GM12878 (cell line): Measurements from ENCODE around the gene RETN. TPM values are rescaled to one million over a fixed set of nuclear protein-coding genes. Genes with fewer than 3 reads are reported as not detected.
A peak's percentile ranks its signal among the peaks of the same experiment; 100 is the strongest.

Source experiments
- ATAC-seq: fragments of 200-7000 bp; cut with Tn5 transposase; 3 replicates; pipeline ENCODE4 v1.9.1; 2020; ENCODE audit warnings: mild to moderate bottlenecking, moderate library complexity
- BruUV-seq: library from RNA; stranded (reverse); fragments of 400-500 nt; replicated peaks from 2 replicates; lab custom pipeline; 2021; lab: Mats Ljungman, UMichigan
- CTCF ChIA-PET: fragments of 300-600 bp; sonication (Branson Sonifier 250); formaldehyde crosslinking; extraction: SDS; loops from one replicate; lab custom pipeline; 2021; ENCODE audit warnings: inconsistent platforms; lab: Yijun Ruan, JAX
- POLR2A ChIA-PET: fragments of 350-600 bp; formaldehyde crosslinking; extraction: SDS; loops from one replicate; lab custom pipeline; 2021; ENCODE audit warnings: inconsistent platforms; lab: Charles Lee
- RAD21 ChIA-PET: fragments of 300-600 bp; sonication (Branson Sonifier 250); formaldehyde crosslinking; loops from one replicate; lab custom pipeline; 2023; ENCODE audit warnings: antibody characterized with exemption; ENCODE audit not compliant: unreplicated experiment; lab: Charles Lee
- SMC1A ChIA-PET: fragments of 300-600 bp; sonication (Branson Sonifier 250); formaldehyde crosslinking; loops from one replicate; lab custom pipeline; 2023; ENCODE audit not compliant: unreplicated experiment, uncharacterized antibody; lab: Charles Lee
- DNase-seq: peaks from one replicate; pipeline ENCODE4 v3.0.0-alpha.2; 2011; ENCODE audit warnings: low read depth, low spot score
- FAIRE-seq: peaks from 3 replicates; lab custom pipeline; 2011; peaks lifted over from hg19 to GRCh38; lab: Jason Lieb, UNC
- H2AFZ ChIP-seq: 2 replicates; pipeline ENCODE4 v1.6.0; 2011; ENCODE audit warnings: low read depth, low read length, control low read depth; ENCODE audit not compliant: control insufficient read depth
- H3K27ac ChIP-seq: 2 replicates; pipeline ENCODE4 v1.5.1; 2011; ENCODE audit warnings: control low read depth; ENCODE audit not compliant: control insufficient read depth, insufficient read depth
- H3K27me3 ChIP-seq, 2 experiments: replicated peaks in 1 of 2; 2 replicates each; pipeline versions ENCODE4 v1.6.0 to v1.6.1; 2011; ENCODE audit warnings: low read length in 1 of 2; ENCODE audit not compliant: control insufficient read depth in 2 of 2, insufficient read depth in 2 of 2
- H3K36me3 ChIP-seq, 2 experiments: 2 replicates each; pipeline ENCODE4 v1.5.1; 2011; ENCODE audit warnings: low read length in 1 of 2; ENCODE audit not compliant: control insufficient read depth in 2 of 2, insufficient read depth in 2 of 2
- H3K4me1 ChIP-seq: 2 replicates; pipeline ENCODE4 v1.6.1; 2011; ENCODE audit warnings: mild to moderate bottlenecking, low read length, moderate library complexity, mixed read lengths; ENCODE audit not compliant: control insufficient read depth, insufficient read depth
- H3K4me2 ChIP-seq: 2 replicates; pipeline ENCODE4 v1.6.0; 2011; ENCODE audit warnings: control low read depth; ENCODE audit not compliant: control insufficient read depth, insufficient read depth
- H3K4me3 ChIP-seq: fragments of 200-600 bp; sonication (generic); 2 replicates; pipeline ENCODE4 v1.5.1; 2016
- H3K79me2 ChIP-seq: 2 replicates; pipeline ENCODE4 v1.6.0; 2011; ENCODE audit warnings: low read length; ENCODE audit not compliant: control insufficient read depth, insufficient read depth
- H3K9ac ChIP-seq: 2 replicates; pipeline ENCODE4 v1.8.0; 2011; ENCODE audit warnings: low read length, control low read depth, mixed read lengths; ENCODE audit not compliant: control insufficient read depth, insufficient read depth
- H3K9me3 ChIP-seq: replicated peaks from 3 replicates; pipeline ENCODE4 v1.5.1; 2011; ENCODE audit warnings: mild to moderate bottlenecking, low read length; ENCODE audit not compliant: control insufficient read depth, insufficient read depth
- H4K20me1 ChIP-seq: 2 replicates; pipeline ENCODE4 v1.6.0; 2011; ENCODE audit not compliant: control insufficient read depth, insufficient read depth
- BCL11A ChIP-seq: IDR thresholded peaks from 2 replicates; pipeline ENCODE4 v1.6.1; 2011; ENCODE audit warnings: low read depth, low read length
- EED ChIP-seq: sonication (generic); IDR thresholded peaks from 2 replicates; pipeline ENCODE4 v1.6.1; 2016; ENCODE audit warnings: antibody characterized with exemption, low read depth
- EGR1 ChIP-seq, 2 experiments: IDR thresholded peaks; 1 replicate in 1 of 2; 2 replicates in 1 of 2; pipeline ENCODE4 v1.6.1; 2011 to 2012; ENCODE audit warnings: low read depth in 2 of 2, low read length in 2 of 2, borderline replicate concordance in 1 of 2, mild to moderate bottlenecking in 1 of 2, moderate library complexity in 1 of 2
- ELK1 ChIP-seq: IDR thresholded peaks from 2 replicates; pipeline ENCODE4 v1.6.1; 2012; ENCODE audit warnings: low read depth, low read length, improper control_type of control experiment
- HDGF ChIP-seq: fragments of 450-650 bp; IDR thresholded peaks from 2 replicates; pipeline ENCODE4 v1.6.1; 2016; ENCODE audit warnings: antibody characterized with exemption
- KLF5 ChIP-seq: fragments of 450-650 bp; IDR thresholded peaks from 2 replicates; pipeline ENCODE4 v1.6.1; 2014; ENCODE audit warnings: mild to moderate bottlenecking; ENCODE audit not compliant: partially characterized antibody
- MYB ChIP-seq: fragments of 150-350 bp; IDR thresholded peaks from 2 replicates; pipeline ENCODE4 v1.6.1; 2014; ENCODE audit warnings: mild to moderate bottlenecking, low read depth, low read length, borderline replicate concordance
- SIX5 ChIP-seq: IDR thresholded peaks from 2 replicates; pipeline ENCODE4 v1.6.1; 2011; ENCODE audit warnings: mild to moderate bottlenecking, low read depth, low read length, moderate library complexity; ENCODE audit not compliant: severe bottlenecking
- SMAD5 ChIP-seq: IDR thresholded peaks from 2 replicates; pipeline ENCODE4 v1.6.1; 2016; ENCODE audit warnings: antibody characterized with exemption, low read depth
- YY1 ChIP-seq: IDR thresholded peaks from 2 replicates; pipeline ENCODE4 v1.6.1; 2011; ENCODE audit warnings: low read depth, mild to moderate bottlenecking, low read length
- ZNF622 ChIP-seq: fragments of 450-650 bp; IDR thresholded peaks from 2 replicates; pipeline ENCODE4 v1.6.1; 2017; ENCODE audit warnings: mild to moderate bottlenecking, inconsistent platforms
- WGBS: methylation state at CpG from one replicate; pipeline ENCODE4 v1.1.6; 2016; ENCODE audit warnings: low lambda C conversion rate; ENCODE audit not compliant: insufficient replicate concordance, insufficient coverage; ENCODE audit errors: missing lambda C conversion rate; 5-methylcytosine and 5-hydroxymethylcytosine counted together
- in situ Hi-C: fragments of 300-500 bp; cut with MboI; formaldehyde crosslinking; loops from 9 replicates; pipeline ENCODE4 v1.14.3; 2018; ENCODE audit warnings: mixed read lengths
- intact Hi-C: fragments of 100-400 bp; cut with micrococcal nuclease; formaldehyde crosslinking; loops from one replicate; pipeline ENCODE4 v1.14.2; 2022; ENCODE audit not compliant: unreplicated experiment
- polyA plus RNA-seq, 11 experiments: library from polyadenylated mRNA; depleted of rRNA in 4 of 11; unstranded in 6 of 11; stranded (reverse) in 5 of 11; fragments of >200 nt; fragmentation: Nextera tagmentation in 4 of 11; fragmentation: Illumina TruSeq in 1 of 11; extraction: Ambion mirVana in 4 of 11; extraction: Trizol in 1 of 11; gene quantifications; 1 replicate in 1 of 11; 2 replicates in 10 of 11; pipeline versions ENCODE4 v1.2.1 to v1.2.3, GENCODE V29; 2011 to 2016; ENCODE audit warnings: inconsistent platforms in 2 of 11, missing spikeins in 2 of 11, low read depth in 1 of 11
- total RNA-seq, 4 experiments: library from RNA; depleted of rRNA in 3 of 4; stranded (reverse); fragments of >200 nt in 3 of 4; fragmentation: Illumina TruSeq in 1 of 4; extraction: Trizol in 1 of 4; gene quantifications; 2 replicates each; pipeline versions ENCODE4 v1.2.1 to v1.2.3, GENCODE V29; 2013 to 2021
- TF ChIP-seq, protein P1 (sequence below): IDR thresholded peaks from 2 replicates; pipeline ENCODE4 v1.6.1; 2011; ENCODE audit warnings: low read depth, low read length, improper control_type of control experiment, borderline replicate concordance

RETN gene
- total and polyA plus RNA-seq, 10 of the 15 experiments (the other 5 are each of a cell fraction or from before 2014, with no cell fraction given): 0.26 TPM; not detected in 9

DNA sequence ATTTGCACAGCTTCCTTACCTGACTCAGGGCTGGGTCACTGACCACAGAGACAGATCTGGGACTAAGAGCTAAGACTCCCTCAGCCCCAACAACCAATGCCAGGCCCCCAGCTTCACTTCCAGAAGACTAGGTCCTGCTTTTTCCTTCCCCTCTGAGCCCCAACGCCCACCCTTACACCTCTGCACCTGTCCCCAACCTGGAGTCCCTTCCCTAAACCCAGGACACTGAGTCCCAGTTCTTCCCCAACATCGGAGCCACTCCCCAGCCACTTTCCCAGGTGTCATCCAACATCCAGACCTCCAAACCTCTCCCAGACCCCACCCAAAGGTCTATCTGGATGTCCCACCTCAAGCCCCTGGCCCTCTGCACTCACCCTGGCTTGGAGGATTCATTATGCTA, 30.2 kb downstream of the RETN start:
- WGBS: 14% methylated on average over 1 of the region's 2 CpGs
- ChIA-PET RAD21 (interaction anchor here (0.6 to 2.9 kb wide), 10 partner anchors 8 to 245 kb away, joined by 3 to 19 read pairs (median 4); partner anchors contain the start of genes TIMM44 and TRAPPC5), SMC1A (interaction anchor here (0.6 to 5.5 kb wide), 9 partner anchors 9 to 101 kb away, joined by 4 to 26 read pairs (median 4); partner anchors contain the start of gene TRAPPC5), POLR2A (interaction anchor here (0.6 to 2.1 kb wide), 9 partner anchors 8 to 123 kb away, joined by 3 to 11 read pairs (median 4); partner anchors contain the start of gene TRAPPC5), CTCF (interaction anchor here (0.8 to 5.0 kb wide), 8 partner anchors 8 to 131 kb away, joined by 3 to 32 read pairs (median 4); partner anchors contain the start of gene TRAPPC5)
- no peak for ATAC-seq
- H3K4me2 ChIP-seq: peak overlapping the region; percentile 97
- peak overlapping the region; percentile 88 for H3K9ac ChIP-seq
- H3K4me3 ChIP-seq: peak overlapping the region; percentile 100
- peaks cover 47% of the 10 kb centered on the region for H3K4me1 ChIP-seq
- FAIRE-seq: no peak
- in situ Hi-C loops: no loop called here
- peak overlapping the region; percentile 94 for H3K27ac ChIP-seq
- no peaks in the 10 kb centered on the region for H4K20me1 ChIP-seq
- H3K36me3 ChIP-seq: peaks cover 6 to 16% of the 10 kb centered on the region in 2 experiments; a peak in 3 of 4 replicates
- intact Hi-C loops: no loop called here
- TF ChIP-seq MYB (no peak), SMAD5 (0 out of 2 replicates have a peak, but pooled peaks have one; percentile 17), SIX5 (no peak), KLF5 (no peak), HDGF (peak; percentile 30; the same call in 1 of the 2 replicates), ZNF622 (no peak), EED (peak; percentile 29; the same call in 1 of the 2 replicates), ELK1 (no peak), YY1 (no peak), EGR1 (IDR thresholded peaks at IDR 0.05; ENCODE audit: borderline replicate concordance in 1 of 2, low read depth in 2 of 2, low read length in 2 of 2) (no peak), BCL11A (no peak)
- TF ChIP-seq, protein P1, sequence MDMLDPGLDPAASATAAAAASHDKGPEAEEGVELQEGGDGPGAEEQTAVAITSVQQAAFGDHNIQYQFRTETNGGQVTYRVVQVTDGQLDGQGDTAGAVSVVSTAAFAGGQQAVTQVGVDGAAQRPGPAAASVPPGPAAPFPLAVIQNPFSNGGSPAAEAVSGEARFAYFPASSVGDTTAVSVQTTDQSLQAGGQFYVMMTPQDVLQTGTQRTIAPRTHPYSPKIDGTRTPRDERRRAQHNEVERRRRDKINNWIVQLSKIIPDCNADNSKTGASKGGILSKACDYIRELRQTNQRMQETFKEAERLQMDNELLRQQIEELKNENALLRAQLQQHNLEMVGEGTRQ: no peak
- no peak overlapping the region for H2AFZ ChIP-seq
- no peak for DNase-seq
- no peaks in the 10 kb centered on the region for H3K27me3 ChIP-seq
- H3K9me3 ChIP-seq: no peaks in the 10 kb centered on the region; the same call in 2 of the 3 replicates
- BruUV-seq: TSS peak; percentile 40
- H3K79me2 ChIP-seq: peaks cover 71% of the 10 kb centered on the region
